ENCODE data around the gene ADGRF4. TPM values are rescaled to one million over a fixed set of nuclear protein-coding genes. Genes with fewer than 3 reads are reported as not detected.

Gene ADGRF4
- total RNA-seq, 1 experiment from 2014 or later = not detected

DNA sequence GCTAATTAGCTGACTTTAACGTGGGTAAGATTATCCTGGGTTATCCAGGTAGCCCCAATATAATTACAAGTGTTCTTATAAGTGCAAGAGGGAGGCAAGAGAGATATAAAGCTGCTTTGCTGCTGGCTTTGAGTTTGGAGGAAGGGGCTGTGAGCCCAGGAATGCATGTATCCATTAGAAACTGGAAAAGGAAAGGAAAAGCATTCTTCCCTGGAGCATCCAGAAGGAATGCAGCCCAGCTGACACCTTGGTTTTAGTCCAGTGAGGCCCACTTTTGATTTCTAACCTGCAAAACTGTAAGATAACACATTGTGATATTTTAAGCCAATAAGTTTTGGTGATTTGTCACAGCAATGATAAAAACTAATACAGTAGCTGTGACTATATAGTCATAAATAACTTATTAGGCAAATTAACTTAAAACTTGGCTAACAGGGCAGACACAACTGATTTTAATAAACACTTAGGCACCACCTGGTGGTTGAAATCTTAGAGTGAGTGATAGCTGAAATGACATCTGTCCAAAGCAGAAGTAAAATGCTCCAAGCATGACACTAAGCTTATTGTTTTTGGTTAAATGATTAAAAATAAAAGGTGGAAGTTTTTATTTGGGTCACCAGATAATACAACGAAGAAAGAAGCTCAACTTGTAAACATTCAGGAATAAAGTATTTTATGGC is 35.6 kb downstream of the ADGRF4 start:
- Mint-ChIP-seq H3K27me3 (ENCODE audit: low read depth) (no peaks in the 10 kb centered on the region), H3K9me3 (no peaks in the 10 kb centered on the region), H3K36me3 (ENCODE audit: insufficient read depth in 1 of 3, low read depth in 3 of 3) (no peaks in the 10 kb centered on the region), H3K4me1 (peaks cover 37 to 43% of the 10 kb centered on the region in 2 experiments), H3K4me3 (no peak overlapping the region), H3K27ac (peak overlapping the region in 1 of 3 experiments; percentile 95; a peak in 2 of 7 replicates)
- Histone ChIP-seq H3K23me2 (ENCODE audit: insufficient read length, low read depth, low read length, poor library complexity, severe bottlenecking) (no peaks in the 10 kb centered on the region), H4K91ac (ENCODE audit: insufficient read length, low read depth, low read length) (no peak overlapping the region), H4K5ac (ENCODE audit: insufficient read length, low read depth, low read length) (no peak overlapping the region), H2BK15ac (ENCODE audit: low read depth, low read length) (no peak overlapping the region), H3K9ac (ENCODE audit: extremely low read depth, insufficient read length, low read length) (no peak overlapping the region), H3K4me1 (ENCODE audit: insufficient read depth, low read length) (peaks cover 4% of the 10 kb centered on the region), H3K56ac (ENCODE audit: insufficient read length, low read depth, low read length) (no peak overlapping the region), H2BK12ac (ENCODE audit: insufficient read length, low read depth, low read length) (no peak overlapping the region), H3T11ph (ENCODE audit: low read length) (no peak overlapping the region), H2BK5ac (ENCODE audit: insufficient read length, low read length) (no peak overlapping the region), H3K23ac (ENCODE audit: insufficient read length, low read depth, low read length) (no peak overlapping the region), H3K79me1 (ENCODE audit: insufficient read depth, low read depth, low read length, poor library complexity, severe bottlenecking) (no peaks in the 10 kb centered on the region), H3K79me2 (ENCODE audit: insufficient read depth, low read length) (no peaks in the 10 kb centered on the region), H3K27ac (ENCODE audit: insufficient read length, low read depth, low read length) (no peak overlapping the region), H2BK120ac (ENCODE audit: low read depth, low read length, poor library complexity, severe bottlenecking) (no peak overlapping the region), H3K18ac (ENCODE audit: insufficient read length, low read depth, low read length) (no peak overlapping the region), H2AK5ac (ENCODE audit: insufficient read length, low read length) (no peak overlapping the region), H3K4me2 (ENCODE audit: insufficient read depth, insufficient read length, low read length) (no peak overlapping the region), H4K20me1 (ENCODE audit: control insufficient read depth, insufficient read depth, insufficient read length) (no peaks in the 10 kb centered on the region), H4K8ac (replicated peaks; ENCODE audit: insufficient read length, low read depth, low read length) (no peak overlapping the region), H3K9me3 (ENCODE audit: control insufficient read depth, low read depth, low read length) (no peaks in the 10 kb centered on the region), H3K14ac (ENCODE audit: insufficient read depth, low read length) (no peak overlapping the region), H3K4ac (ENCODE audit: low read depth, low read length) (no peak overlapping the region), H2BK20ac (ENCODE audit: low read depth, low read length, poor library complexity, severe bottlenecking) (no peak overlapping the region), H2AFZ (ENCODE audit: low read length) (no peak overlapping the region), H3K27me3 (ENCODE audit: insufficient read depth, low read length) (no peaks in the 10 kb centered on the region)
- no peak for DNase-seq
- no CpG with 5 or more reads among the region's 2 CpGs for WGBS (ENCODE audit: extremely low coverage, insufficient read length, low lambda C conversion rate)
- peak; percentile 59; the same call in 2 of the 3 replicates for TF ChIP-seq CTCF (conservative IDR thresholded peaks at IDR 0.05)

Measured in H9 (cell line).